Measurements from ENCODE around the gene SNX30. TPM values are rescaled to one million over a fixed set of nuclear protein-coding genes. Genes with fewer than 3 reads are reported as not detected.

SNX30 gene
- total RNA-seq, 1 experiment from 2014 or later, result 32.5 TPM

DNA sequence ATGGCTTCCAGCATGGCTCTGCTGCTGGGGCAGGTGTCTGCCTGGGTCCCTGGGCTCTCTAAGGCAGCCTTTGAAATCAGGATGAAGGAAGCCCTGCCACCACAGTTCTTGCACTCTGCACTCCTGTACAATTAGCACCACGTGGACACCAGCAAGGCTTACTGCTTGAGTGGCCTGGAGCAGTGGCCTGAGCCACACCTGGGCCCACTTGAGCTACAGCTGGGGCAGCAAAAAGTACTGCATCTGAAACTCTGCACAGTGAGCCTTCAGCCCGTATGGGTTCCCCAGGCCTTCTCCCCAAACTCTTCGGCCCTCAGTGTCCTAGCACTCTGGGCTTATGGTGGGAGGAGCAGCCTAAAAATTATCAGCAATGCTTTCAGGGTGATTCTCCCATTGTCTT is 24.6 kb upstream of the SNX30 start:
- H4K20me1 ChIP-seq (ENCODE audit: insufficient read depth), result no peaks in the 10 kb centered on the region
- H3K4me2 ChIP-seq, result no peak overlapping the region
- BruUV-seq (replicated peaks), result no TSS peak
- intact Hi-C loops (cut with micrococcal nuclease; ENCODE audit: unreplicated experiment), result no loop called here
- H3F3A ChIP-seq (ENCODE audit: insufficient read depth, low read depth), result no peaks in the 10 kb centered on the region
- no peak overlapping the region for H3K27ac ChIP-seq
- ChIA-PET POLR2A (ENCODE audit: unreplicated experiment) (no interaction called here), CTCF (no interaction called here)
- no peaks in the 10 kb centered on the region for H3K4me1 ChIP-seq (replicated peaks; ENCODE audit: insufficient read depth)
- no peaks in the 10 kb centered on the region for H3K27me3 ChIP-seq (ENCODE audit: insufficient read depth, low read depth)
- no peak for TF ChIP-seq EZH2 (IDR thresholded peaks at IDR 0.05; ENCODE audit: low read depth)
- TF ChIP-seq, protein P1, sequence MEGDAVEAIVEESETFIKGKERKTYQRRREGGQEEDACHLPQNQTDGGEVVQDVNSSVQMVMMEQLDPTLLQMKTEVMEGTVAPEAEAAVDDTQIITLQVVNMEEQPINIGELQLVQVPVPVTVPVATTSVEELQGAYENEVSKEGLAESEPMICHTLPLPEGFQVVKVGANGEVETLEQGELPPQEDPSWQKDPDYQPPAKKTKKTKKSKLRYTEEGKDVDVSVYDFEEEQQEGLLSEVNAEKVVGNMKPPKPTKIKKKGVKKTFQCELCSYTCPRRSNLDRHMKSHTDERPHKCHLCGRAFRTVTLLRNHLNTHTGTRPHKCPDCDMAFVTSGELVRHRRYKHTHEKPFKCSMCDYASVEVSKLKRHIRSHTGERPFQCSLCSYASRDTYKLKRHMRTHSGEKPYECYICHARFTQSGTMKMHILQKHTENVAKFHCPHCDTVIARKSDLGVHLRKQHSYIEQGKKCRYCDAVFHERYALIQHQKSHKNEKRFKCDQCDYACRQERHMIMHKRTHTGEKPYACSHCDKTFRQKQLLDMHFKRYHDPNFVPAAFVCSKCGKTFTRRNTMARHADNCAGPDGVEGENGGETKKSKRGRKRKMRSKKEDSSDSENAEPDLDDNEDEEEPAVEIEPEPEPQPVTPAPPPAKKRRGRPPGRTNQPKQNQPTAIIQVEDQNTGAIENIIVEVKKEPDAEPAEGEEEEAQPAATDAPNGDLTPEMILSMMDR (conservative IDR thresholded peaks at IDR 0.05), result no peak
- H2AFZ ChIP-seq, result no peak overlapping the region
- no peaks in the 10 kb centered on the region for H3K9me2 ChIP-seq (ENCODE audit: insufficient read depth)
- H3K79me2 ChIP-seq (ENCODE audit: low read depth), result no peaks in the 10 kb centered on the region
- no peaks in the 10 kb centered on the region for H3K9me3 ChIP-seq (ENCODE audit: insufficient read depth, low read depth)
- DNase-seq, result no peak
- H3K4me3 ChIP-seq, result no peak overlapping the region
- H3K36me3 ChIP-seq (ENCODE audit: low read depth), result no peaks in the 10 kb centered on the region

DNA sequence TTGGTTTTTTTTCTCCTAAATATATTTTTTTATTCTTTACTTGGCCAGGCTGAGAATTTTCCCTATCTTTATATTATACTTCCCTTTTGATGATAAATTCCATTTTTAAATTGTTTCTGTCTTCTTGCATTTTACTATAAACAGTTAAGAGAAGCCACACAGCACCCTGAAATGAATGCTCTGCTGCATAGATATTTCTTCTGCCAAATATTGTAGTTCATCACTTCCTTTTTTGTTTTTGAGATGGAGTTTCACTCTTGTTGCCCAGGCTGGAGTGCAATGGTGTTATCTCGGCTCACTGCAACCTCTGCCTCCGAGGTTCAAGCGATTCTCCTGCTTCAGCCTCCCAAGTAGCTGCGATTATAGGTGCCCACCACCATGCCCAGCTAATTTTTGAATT is 24.1 kb upstream of the SNX30 start:
- no TSS peak for BruUV-seq (replicated peaks)
- Histone ChIP-seq H3K9me3 (ENCODE audit: insufficient read depth, low read depth) (no peaks in the 10 kb centered on the region), H3K27me3 (ENCODE audit: insufficient read depth, low read depth) (no peaks in the 10 kb centered on the region), H4K20me1 (ENCODE audit: insufficient read depth) (no peaks in the 10 kb centered on the region), H3K79me2 (ENCODE audit: low read depth) (no peaks in the 10 kb centered on the region), H3K4me1 (replicated peaks; ENCODE audit: insufficient read depth) (no peaks in the 10 kb centered on the region), H3F3A (ENCODE audit: insufficient read depth, low read depth) (no peaks in the 10 kb centered on the region), H3K4me3 (no peak overlapping the region), H3K36me3 (ENCODE audit: low read depth) (no peaks in the 10 kb centered on the region), H3K4me2 (no peak overlapping the region), H3K27ac (no peak overlapping the region), H2AFZ (no peak overlapping the region), H3K9me2 (ENCODE audit: insufficient read depth) (no peaks in the 10 kb centered on the region)
- POLR2A ChIA-PET (ENCODE audit: unreplicated experiment), result no interaction called here
- TF ChIP-seq, protein P1 (conservative IDR thresholded peaks at IDR 0.05), result no peak
- no peak for TF ChIP-seq EZH2 (IDR thresholded peaks at IDR 0.05; ENCODE audit: low read depth)
- CTCF ChIA-PET, result no interaction called here
- DNase-seq, result no peak
- intact Hi-C loops (cut with micrococcal nuclease; ENCODE audit: unreplicated experiment), result no loop called here

DNA sequence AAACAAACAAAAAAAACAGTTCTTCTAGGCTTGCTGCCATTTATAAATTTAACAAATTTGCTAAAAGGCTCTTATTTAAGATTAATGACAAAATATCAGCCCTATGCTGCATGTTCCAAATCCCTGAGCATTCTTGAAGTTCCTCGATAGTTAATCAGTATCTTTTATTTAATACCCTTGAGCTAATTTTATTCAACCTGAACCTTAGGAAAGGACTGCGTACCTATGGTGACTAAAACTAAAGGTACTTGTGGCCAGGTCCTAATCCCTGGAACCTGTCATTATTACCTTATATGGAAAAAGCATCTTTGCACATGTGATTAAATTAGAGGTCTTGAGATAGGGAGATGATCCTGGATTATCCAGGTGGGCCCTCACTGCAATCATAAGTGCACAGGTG is 22.2 kb upstream of the SNX30 start:
- intact Hi-C loops (cut with micrococcal nuclease; ENCODE audit: unreplicated experiment), result no loop called here
- H3K27me3 ChIP-seq (ENCODE audit: insufficient read depth, low read depth), result no peaks in the 10 kb centered on the region
- H2AFZ ChIP-seq, result no peak overlapping the region
- no peak overlapping the region for H3K4me3 ChIP-seq
- H3K4me1 ChIP-seq (replicated peaks; ENCODE audit: insufficient read depth), result no peaks in the 10 kb centered on the region
- H3K9me2 ChIP-seq (ENCODE audit: insufficient read depth), result no peaks in the 10 kb centered on the region
- H3F3A ChIP-seq (ENCODE audit: insufficient read depth, low read depth), result no peaks in the 10 kb centered on the region
- no peaks in the 10 kb centered on the region for H4K20me1 ChIP-seq (ENCODE audit: insufficient read depth)
- no peaks in the 10 kb centered on the region for H3K9me3 ChIP-seq (ENCODE audit: insufficient read depth, low read depth)
- no peaks in the 10 kb centered on the region for H3K79me2 ChIP-seq (ENCODE audit: low read depth)
- no peak for DNase-seq
- no peak for TF ChIP-seq EZH2 (IDR thresholded peaks at IDR 0.05; ENCODE audit: low read depth)
- TF ChIP-seq, protein P1 (conservative IDR thresholded peaks at IDR 0.05), result no peak
- BruUV-seq (replicated peaks), result no TSS peak
- no peak overlapping the region for H3K4me2 ChIP-seq
- no peak overlapping the region for H3K27ac ChIP-seq
- ChIA-PET CTCF (interaction anchor here (0.7 kb wide), 1 partner anchor 182 kb away, joined by 4 read pairs; no protein-coding TSS in a partner anchor), POLR2A (ENCODE audit: unreplicated experiment) (no interaction called here)
- H3K36me3 ChIP-seq (ENCODE audit: low read depth), result no peaks in the 10 kb centered on the region
